IPS-NIHi7 (cell line): ENCODE data around the gene WFDC12.
"Not testable (repeated sequence)": the region's sequence is repeated elsewhere in the genome, so short reads cannot be mapped to it uniquely, and the experiment has no call there.

ENCODE experiments used
- DNase-seq: peaks from one replicate; pipeline ENCODE4 v3.0.0; 2012; ENCODE audit warnings: mixed read lengths; ENCODE audit errors: extremely low spot score

WFDC12 gene, protein sequence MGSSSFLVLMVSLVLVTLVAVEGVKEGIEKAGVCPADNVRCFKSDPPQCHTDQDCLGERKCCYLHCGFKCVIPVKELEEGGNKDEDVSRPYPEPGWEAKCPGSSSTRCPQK

DNA sequence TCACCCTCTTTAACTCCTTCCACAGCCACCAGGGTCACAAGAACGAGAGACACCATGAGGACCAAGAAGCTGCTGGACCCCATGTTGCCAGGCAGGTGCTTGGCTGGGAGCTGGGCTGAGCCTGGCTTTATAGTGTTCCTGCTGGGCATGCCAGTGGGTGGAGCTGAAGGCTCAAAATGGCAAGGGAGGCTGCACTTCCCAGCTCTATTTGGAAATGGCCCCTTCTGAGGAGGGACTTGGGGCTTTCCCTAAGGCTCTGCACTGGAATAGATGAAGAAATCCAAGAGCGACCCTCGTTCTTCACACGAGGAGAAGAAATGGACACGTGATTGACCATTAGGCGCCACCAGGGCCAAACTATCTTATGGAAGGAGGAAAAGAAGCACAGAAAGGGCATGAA lies at the start of gene WFDC12:
WFDC12 (minus strand) TSS at position 101 of the 400 bp plus-strand sequence; CDS start at position 83, 18 bp downstream.
- DNase-seq: no peak

DNA sequence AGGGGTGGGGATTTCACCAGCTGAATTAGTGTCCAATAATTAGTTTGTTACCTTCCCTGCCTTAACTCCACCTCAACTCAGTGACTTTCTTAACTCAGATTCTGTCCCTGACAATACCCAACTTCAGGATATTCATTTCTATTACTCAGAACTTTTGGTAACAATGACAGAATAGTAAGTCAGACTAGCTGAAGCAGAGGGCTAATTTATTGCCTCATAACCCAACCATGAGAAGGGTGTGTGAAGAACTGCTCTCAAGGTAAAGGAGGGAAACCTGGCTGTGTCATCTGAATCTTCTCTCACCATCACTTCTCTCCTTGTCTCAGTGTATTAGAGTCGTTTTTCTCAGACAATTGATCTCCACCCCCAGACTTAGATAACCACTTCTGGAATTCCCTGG lies 49.3 kb upstream of the WFDC12 start:
- DNase-seq: no peak

DNA sequence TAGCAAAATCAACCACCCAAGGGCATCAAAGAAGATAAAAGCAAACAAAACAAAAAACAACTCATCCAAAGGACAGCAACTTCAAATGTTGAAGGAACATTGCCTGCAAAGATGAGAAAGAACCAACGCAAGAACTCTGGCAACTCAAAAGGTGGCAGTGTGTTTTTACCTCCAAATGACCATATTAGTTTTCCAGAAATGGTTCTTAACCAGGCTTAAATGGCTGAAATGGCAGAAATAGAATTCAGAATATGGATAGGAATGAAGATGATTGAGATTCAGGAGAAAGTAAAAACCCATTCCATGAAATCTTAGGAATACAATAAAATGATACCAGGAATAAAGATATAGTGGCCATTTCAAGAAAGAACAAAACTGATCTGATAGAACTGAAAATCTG lies 40.6 kb upstream of the WFDC12 start:
- DNase-seq: no peak

DNA sequence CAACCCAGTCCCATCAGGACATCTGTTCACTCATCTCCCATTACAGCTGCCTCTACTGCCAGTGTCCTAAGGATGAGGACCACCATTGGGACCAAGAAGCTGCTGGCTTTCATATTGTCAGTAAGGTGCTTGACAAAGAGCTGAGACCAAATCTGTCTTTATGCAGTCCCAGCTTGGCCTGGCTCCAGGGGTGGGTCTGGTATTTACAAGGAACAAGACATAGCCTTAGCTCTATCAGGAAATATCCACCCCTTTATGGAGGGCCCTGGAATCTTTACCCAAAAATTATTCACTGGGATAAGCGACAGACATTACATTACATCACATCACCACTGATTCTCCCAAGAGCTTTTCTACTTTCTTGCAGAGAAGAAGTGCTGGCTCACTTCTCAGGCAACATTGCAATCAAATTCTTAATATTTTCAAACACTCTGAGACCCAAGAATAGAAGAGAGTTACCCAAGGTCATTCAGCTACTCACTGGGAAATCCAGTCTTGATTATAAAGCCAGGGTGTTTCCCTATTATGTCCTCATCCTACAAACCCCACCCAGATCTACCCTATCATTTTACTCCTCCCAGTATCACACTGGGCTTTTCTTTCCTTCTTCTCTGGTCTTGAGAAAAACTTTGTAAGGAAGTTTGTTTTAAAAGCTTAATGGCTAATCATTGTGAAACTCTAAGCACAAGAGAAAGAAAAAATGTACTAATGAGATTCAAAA lies 39.0 kb upstream of the WFDC12 start:
- no peak for DNase-seq

DNA sequence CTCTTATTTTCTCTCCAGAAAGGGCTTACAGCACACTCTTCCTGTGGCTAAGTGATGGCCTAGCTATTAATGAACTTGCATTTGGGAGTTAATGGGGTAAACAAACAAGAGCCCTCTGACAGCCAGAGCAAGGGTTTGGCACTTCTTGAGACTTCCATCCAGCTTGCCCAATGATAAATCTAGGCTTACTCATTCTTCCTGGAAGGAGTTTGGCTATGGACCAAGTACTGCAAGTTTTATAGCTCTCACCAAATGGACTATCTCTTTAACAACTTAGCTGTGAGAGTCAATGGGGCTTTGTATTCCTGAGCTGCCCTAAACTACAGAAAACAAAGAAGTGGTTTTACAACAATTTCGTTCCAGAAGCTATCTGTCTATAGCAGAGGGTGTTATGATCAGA lies 33.7 kb upstream of the WFDC12 start:
- no peak for DNase-seq

DNA sequence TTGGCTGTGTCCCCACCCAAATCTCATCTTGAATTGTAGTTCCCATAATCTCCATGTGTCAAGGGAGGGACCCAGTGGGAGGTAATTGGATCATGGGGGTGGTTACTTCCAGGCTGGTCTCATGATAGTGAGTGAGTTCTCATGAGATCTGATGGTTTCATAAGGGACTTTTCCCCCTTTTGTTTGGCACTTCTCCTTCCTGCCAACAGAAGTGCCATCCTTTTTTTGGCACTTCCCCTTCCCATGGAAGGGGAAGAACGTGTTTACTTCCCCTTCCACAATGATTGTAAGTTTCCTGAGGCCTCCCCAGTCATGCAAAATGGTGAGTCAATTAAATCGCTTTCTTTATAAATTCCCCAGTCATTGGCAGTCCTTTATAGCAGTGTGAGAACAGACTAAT lies 32.4 kb upstream of the WFDC12 start:
- no peak for DNase-seq

DNA sequence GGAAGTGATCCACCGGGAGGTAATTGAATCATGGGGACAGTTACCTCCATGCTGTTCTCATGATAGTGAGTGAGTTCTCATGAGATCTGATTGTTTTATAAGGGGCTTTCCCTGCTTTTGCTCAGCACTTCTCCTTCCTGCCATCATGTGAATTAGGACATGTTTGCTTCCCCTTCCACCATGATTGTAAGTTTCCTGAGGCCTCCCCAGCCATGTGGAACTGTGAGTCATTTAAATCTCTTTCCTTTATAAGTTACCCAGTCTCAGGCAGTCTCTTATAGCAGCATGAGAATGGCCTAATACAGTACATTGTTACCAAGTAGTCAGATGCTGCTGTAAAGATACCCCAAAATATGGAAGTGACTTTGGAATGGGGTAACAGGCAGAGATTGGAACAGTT lies 30.5 kb upstream of the WFDC12 start:
- not testable (repeated sequence) for DNase-seq

DNA sequence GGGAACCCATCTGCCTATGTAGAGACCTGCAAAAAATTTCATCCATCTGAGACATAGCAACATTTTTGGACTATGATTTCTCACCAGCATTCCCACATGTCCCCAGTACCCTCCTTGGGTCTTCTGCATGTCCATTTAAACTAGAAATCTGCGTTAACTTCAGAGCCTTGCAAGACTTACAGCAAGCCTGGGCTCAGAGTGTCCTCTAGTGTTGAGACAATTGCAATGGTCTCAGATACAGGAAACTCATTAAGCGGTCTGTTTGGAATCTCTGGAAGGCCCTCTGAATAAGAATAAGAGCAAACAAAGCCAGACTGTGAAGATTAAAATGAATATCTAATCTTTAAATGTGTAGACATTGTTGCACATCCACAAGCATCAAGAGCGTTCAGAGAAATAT lies 29.9 kb upstream of the WFDC12 start:
- no peak for DNase-seq

DNA sequence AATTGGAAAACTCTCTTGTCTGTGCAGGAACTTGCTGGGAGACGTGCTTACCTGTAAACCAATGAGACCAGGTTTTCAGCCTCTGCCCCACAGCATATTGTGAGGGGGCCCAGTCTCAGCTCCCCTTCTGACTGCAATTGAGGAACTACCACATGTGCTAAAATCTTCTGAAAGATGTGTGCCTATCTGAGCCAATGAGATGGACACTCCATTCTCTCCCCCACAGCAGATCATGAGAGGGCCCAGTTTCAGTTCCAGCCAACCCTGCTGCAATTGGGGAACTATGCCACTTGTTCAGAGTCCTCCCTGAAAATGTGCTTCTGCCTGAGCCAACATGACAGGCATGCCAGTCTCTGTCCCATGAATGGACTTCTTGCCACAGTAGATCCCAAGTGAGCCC lies 29.5 kb upstream of the WFDC12 start:
- DNase-seq: no peak

DNA sequence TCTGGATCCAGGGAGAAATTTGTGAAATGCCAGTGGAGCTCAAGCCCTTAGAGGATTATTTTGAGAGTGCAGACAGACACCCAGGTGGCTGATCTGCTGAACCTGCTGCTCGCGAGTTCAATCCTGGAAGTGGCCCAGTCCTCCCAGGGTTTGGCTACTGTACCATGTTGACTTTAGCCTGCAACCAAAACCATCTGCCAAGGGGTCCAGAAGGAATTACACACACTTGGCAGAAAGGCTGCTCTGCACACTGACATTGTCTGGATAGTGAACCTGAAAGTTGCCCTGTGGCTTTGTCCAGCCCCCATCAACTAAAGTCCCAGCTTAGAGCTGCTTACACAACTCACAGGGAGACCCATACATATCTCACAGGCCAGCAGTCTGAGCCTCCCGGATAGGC lies 28.9 kb upstream of the WFDC12 start:
- no peak for DNase-seq

DNA sequence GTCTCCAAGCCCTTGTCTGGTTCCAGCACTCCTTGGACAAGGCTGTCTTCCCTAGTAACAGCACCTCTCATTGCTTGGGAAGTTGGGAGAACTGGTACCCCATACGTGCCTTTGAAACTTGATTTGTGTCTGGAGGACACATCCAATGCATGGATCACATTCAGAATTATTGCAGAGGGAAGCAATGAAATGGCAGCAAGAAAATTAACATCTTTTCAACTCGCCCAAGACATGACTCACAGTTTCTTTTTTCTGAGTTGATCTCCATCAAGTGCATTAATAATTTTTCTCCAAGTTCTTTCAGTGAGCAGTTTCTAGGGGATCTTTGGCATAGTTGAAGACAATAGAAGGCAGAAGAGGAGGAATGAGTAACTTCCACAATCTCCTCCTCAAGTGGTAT lies 28.1 kb upstream of the WFDC12 start:
- DNase-seq: no peak

DNA sequence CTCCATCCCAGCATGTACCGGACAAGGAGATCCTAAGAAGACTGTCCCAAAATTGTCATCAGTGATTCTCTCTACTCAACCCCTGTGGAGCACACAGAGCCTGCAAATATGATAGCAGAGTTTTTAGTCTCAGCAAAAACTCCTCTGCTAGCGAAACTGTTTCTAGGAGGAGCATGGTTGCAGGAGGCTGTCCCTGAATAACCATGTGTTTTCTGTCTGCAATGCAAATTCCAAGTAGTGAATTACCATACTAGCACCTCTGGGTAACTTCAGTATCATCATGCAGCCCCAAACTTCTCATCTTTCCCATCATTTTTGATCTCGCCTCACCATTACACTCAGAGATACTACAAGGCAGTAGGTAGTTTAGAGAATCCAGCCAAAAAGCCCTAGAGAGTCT lies 24.8 kb upstream of the WFDC12 start:
- no peak for DNase-seq

DNA sequence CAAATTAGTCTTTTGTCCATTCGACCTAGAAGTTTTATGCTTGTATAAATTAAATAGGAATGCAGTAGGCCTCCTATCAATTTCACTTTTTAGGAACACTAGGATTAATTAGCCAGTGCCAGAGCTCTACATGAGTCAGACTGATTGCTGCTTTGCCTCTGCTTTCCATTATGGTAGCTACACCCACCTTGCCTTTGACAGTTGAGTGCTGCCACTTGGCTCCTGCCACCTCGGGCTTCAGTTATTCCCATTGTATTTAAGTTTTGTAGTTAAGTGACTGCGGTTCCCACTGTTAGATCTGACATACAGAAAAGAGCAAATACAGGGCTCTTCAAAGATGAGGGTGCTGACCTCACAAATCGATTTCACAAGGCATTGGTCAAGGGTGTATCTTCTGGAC lies 16.6 kb upstream of the WFDC12 start:
- DNase-seq: no peak

DNA sequence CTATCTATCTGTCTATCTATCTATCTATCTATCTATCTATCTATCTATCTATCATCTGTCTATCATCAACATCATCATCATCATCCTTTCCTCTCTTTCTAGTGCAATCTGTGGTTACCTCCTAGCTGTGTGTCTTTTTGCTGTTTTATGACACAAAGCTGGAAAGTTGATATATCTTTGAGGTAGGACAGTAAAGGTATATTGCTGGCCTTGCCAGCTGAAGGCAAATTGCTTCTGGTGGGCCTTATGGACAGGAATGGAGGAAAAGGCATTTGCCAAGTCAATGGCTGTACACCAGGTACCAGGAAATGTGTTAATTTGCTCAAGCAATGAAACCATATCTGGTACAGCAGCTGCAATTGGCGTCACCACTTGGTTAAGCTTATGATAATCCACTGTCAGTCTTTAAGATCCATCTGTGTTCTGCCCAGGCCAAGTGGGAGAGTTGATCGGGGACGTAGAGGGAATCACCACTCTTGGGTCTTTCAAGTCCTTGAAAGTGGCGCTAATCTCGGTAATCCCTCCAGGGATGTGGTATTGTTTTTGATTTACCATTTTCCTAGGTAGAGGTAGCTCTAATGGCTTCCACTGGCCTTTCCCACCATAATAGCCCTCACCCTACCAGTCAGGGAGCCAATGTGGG lies 15.6 kb upstream of the WFDC12 start:
- DNase-seq: not testable (repeated sequence)

DNA sequence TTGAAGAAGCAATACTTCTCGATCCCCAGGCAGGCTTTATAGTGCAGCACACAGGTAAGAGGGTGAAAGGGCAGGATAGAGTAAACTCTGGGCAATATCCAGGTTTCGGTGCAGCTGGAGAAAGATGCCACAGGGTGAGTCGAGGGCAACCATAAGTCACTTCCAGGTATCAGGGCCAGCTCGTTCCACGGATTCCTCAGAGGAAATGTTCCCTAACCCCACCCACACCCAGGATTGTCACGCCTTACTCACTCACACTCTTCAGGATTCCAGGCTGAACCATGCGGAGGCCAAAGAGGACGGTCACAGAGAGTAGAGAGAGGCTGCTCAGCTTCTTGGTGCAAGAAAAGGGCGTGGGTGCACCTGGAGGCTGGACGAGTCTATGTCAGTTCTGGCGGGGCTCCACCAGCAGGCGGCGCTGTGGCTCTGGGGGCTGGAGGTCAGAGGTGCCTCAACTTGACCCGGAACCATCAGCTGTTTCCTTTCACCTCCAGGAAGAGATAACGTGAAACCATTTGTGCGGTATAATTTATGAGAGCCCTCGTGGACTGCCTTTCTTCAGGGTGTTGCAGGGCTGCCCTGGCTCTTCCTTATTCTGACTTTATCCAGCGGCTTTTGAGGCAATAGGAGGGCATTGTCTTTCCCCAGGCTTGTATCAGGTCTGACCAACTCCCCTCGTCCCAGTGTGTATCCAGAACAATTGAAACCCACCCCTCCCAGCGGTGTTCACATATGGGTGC lies 14.5 kb upstream of the WFDC12 start:
- peak; percentile 92 for DNase-seq

DNA sequence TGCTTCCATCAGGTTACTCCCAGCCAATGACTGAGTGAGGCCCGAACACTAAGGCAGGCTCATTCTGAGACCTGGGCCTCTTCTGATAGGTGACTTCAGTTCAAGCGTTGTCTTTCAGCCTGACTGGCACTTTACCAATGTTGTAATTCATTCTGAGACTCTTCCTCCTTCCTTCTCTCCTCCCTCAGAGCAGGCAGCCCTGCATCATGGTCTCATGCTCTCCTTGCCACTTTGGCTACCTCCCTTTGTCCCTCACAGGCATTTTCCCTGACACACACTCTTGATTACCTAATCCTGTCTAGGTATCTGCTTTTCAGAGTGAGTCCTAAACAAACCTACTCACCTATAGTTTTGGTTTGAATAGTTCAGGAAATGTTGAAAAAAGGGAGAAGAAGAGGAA lies 12.6 kb upstream of the WFDC12 start:
- DNase-seq: no peak

DNA sequence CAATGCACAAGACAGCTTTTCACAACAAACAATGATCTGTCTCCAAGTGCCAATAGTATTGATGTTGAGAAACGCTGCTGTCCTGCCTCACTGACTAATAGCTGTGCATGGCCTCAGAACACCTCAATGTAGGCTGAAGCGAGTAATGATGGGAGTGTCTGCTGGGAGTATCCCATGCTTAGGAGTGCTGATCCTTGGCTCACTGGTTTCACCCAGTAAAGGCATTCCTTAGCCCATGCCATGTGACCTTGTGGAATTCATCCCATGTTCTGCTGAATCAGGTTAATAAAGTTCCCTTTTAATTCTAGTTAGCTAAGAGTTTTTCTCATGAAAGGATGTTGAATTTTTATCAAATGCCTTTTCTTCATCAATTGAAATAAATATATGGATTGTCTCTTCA lies 3.8 kb upstream of the WFDC12 start:
- no peak for DNase-seq

DNA sequence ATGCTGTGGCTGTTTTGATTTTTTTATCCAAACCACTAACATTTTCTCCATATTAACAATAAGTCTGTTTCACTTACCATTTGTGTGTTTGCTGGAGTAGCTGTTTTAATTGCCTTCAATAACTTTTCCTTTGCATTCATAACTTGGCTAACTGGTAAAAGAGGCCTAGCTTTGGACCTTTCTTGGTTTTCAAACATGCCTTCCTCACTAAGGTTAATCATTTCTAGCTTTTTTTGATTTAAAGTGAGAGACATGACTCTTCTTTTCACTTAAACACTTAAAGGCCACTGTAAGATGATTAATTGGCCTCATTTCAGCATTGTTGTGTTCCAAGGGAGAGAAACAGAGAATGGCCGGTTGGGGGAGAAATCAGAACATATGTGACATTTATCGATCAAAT lies 2.9 kb downstream of the WFDC12 start:
- no peak for DNase-seq

DNA sequence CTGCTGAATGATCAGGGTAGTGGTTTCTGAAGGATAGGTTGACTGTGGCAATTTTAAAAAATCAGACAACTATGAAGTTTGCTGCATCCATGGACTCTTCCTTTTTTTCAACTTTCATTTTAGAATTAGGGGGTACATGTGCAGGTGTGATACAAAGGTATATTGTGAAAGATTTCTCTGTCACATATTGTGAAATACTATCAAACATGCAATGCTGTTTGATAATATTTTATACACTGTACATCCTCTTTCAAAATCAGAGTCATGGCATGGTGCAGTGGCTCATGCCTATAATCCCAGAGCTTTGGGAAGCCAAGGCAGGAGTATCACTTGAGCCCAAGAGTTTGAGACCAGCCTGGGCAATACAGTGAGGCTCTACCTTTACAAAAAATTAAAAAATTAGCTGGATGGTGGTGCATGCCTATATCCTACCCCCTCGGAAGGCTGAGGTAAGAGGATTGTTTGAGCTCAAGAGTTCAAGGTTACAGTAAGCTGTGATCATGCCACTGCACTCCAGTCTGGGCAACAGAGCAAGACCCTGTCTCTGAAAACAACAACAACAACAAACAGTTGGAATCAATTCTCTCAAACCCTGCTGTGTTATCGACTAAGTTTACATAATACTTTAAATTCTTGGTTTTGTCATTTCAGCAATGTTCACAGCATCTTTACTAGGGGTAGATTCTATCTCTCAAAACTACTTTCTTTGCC lies 4.6 kb downstream of the WFDC12 start:
- no peak for DNase-seq

DNA sequence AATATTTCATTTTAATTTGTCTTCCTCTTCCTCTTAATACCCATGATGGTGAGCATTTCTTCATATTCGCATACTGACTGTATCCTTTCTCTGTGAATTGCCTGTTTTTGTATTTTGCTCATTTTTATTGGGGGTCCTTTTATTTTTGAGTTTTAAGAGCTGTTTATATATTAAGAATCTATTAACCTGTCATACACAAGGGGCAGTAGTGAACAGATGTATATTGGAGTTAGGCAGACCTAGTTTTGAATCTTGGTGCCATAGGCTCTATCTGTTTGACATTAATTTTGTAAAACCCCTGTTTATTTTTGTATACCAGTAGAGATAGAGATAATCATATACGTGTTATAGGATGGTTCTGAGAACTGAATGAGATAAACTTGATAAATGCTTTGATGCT lies 6.2 kb downstream of the WFDC12 start:
- no peak for DNase-seq

DNA sequence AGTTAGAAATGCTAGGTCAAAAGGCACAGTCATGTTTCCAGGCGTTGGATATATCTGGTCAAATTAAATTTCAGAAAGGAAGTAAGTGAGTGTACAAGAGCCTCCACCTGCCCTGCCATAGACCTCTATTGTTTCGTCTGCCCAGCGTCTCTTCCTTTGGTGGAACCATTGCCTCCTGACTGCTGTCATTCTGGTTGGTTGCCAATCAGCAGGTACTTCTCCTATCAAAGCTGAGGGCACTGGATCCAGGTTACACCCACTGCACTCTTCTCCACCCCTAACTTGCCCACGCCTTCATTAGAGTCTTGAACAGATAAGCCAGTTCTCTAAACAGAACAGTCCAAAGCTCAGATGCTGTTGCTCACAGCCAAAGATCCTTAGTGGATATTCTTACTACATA lies 6.7 kb downstream of the WFDC12 start:
- no peak for DNase-seq

DNA sequence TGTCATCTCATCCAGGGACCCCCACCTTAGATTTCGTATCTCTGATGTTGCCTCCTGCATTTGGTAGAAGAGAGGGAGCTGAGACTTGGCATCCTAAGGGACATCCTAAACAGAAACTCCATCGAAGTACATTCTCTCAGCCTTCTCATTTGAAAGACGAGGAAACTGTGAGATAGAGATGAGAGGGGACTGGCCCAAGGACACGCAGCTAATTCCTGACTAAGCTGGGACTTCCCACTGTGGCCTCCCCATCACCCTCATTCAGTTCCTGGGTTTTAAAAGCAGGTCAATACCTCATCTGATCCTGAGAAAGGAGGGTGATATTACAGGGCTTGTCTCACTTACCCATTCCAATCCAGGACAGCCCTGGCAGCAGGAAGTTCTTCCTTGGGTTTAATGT lies 8.4 kb downstream of the WFDC12 start:
- no peak for DNase-seq
